OCI-LY1 (cell line): ENCODE data around the gene SLC25A21.
A peak's percentile ranks its signal among the peaks of the same experiment; 100 is the strongest.

Source experiments
- H2AFZ ChIP-seq: fragments of 200-600 bp; sonication (generic), shearing (Covaris generic); 2 replicates; pipeline ENCODE4 v1.6.0; 2014; ENCODE audit warnings: antibody characterized with exemption, mild to moderate bottlenecking, low read length
- H3F3A ChIP-seq: fragments of 200-600 bp; sonication (generic), shearing (Covaris generic); 2 replicates; pipeline ENCODE4 v1.6.0; 2014; ENCODE audit warnings: mild to moderate bottlenecking, antibody characterized with exemption, low read length, moderate library complexity; ENCODE audit not compliant: insufficient read depth
- H3K27ac ChIP-seq: fragments of 200-600 bp; sonication (generic); 2 replicates; pipeline ENCODE4 v1.5.1; 2014; ENCODE audit warnings: low read length, mixed run types, mild to moderate bottlenecking, low read depth; ENCODE audit not compliant: poor library complexity, severe bottlenecking
- H3K27me3 ChIP-seq: fragments of 200-600 bp; sonication (generic); 2 replicates; pipeline ENCODE4 v1.6.0; 2014; ENCODE audit warnings: antibody characterized with exemption, mild to moderate bottlenecking, low read length, moderate library complexity; ENCODE audit not compliant: insufficient read depth
- H3K36me3 ChIP-seq: fragments of 200-600 bp; sonication (generic); 2 replicates; pipeline ENCODE4 v1.6.1; 2014; ENCODE audit warnings: mild to moderate bottlenecking, antibody characterized with exemption, low read length, moderate library complexity, mixed read lengths; ENCODE audit not compliant: insufficient read depth
- H3K4me1 ChIP-seq: fragments of 200-600 bp; sonication (generic); 2 replicates; pipeline ENCODE4 v1.5.1; 2014; ENCODE audit warnings: mild to moderate bottlenecking, low read length, moderate library complexity; ENCODE audit not compliant: insufficient read depth, severe bottlenecking
- H3K4me2 ChIP-seq: fragments of 200-600 bp; sonication (generic), shearing (Covaris generic); 2 replicates; pipeline ENCODE4 v1.6.1; 2014; ENCODE audit warnings: low read length
- H3K4me3 ChIP-seq: fragments of 200-600 bp; sonication (generic); 2 replicates; pipeline ENCODE4 v1.5.1; 2014; ENCODE audit warnings: low read length, low read depth, mild to moderate bottlenecking, mixed read lengths; ENCODE audit not compliant: poor library complexity, severe bottlenecking
- H3K79me2 ChIP-seq: fragments of 200-600 bp; shearing (Covaris generic); 2 replicates; pipeline ENCODE4 v1.6.1; 2016; ENCODE audit warnings: mixed run types, low read length, mixed read lengths; ENCODE audit not compliant: insufficient read depth
- H3K9ac ChIP-seq: fragments of 200-600 bp; sonication (generic), shearing (Covaris generic); 2 replicates; pipeline ENCODE4 v1.6.1; 2014; ENCODE audit warnings: mild to moderate bottlenecking, low read length, mixed read lengths
- H3K9me2 ChIP-seq: fragments of 200-600 bp; sonication (generic), shearing (Covaris generic); 2 replicates; pipeline ENCODE4 v1.6.1; 2014; ENCODE audit warnings: low read depth, mild to moderate bottlenecking, low read length, mixed read lengths
- H3K9me3 ChIP-seq: fragments of 200-600 bp; shearing (Covaris generic); 2 replicates; pipeline ENCODE4 v1.6.1; 2014; ENCODE audit warnings: low read length, mixed read lengths
- H4K20me1 ChIP-seq: fragments of 200-600 bp; sonication (generic), shearing (Covaris generic); 2 replicates; pipeline ENCODE4 v1.6.0; 2016; ENCODE audit warnings: mild to moderate bottlenecking, low read length; ENCODE audit not compliant: insufficient read depth
- EZH2 ChIP-seq: fragments of 200-600 bp; sonication (generic), shearing (Covaris generic); IDR thresholded peaks from 2 replicates; pipeline ENCODE4 v1.8.0; 2017; ENCODE audit warnings: borderline replicate concordance, mixed run types, mild to moderate bottlenecking, antibody characterized with exemption, low read length, moderate library complexity, mixed read lengths
- TF ChIP-seq, protein P1 (sequence below): fragments of 200-600 bp; sonication (generic), shearing (Covaris generic); IDR thresholded peaks from 2 replicates; pipeline ENCODE4 v1.5.1; 2017; ENCODE audit warnings: mild to moderate bottlenecking, antibody characterized with exemption, low read length, moderate library complexity, mixed read lengths

SLC25A21 gene

DNA sequence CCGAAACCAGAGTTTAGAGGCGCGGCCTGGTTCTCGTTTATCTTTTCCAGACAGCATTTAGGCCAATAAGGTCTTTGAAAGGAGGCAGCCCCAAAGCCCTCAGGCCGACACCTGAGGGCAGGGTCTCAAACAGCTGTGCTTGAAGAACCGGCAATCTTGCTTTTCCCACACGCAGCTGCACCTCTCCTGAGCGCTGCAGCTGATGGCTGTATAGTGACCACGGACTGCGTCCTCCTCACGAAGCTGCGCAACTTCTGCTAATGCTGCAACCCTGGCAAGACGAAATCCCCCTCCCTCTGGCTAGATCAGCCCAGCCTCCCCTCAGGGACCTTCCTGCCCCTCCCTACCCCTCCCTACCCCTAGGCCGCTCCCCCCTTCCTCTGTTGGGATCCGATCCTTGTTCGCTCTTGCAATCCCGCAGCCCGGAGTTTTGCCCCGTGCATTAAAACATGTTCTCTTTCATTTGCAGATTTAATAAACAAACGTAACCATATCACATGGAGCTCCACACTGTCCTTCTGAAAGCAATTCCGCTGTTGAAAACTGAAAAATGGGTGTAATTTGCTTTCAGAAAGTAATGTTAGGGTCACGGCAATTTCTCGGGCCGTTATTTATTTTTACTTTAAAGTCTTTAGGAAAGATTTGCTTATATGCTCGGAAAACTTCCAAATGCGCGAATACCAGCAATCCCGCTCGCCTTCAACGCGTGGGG, 515.6 kb downstream of the SLC25A21 start:
- TF ChIP-seq, protein P1, sequence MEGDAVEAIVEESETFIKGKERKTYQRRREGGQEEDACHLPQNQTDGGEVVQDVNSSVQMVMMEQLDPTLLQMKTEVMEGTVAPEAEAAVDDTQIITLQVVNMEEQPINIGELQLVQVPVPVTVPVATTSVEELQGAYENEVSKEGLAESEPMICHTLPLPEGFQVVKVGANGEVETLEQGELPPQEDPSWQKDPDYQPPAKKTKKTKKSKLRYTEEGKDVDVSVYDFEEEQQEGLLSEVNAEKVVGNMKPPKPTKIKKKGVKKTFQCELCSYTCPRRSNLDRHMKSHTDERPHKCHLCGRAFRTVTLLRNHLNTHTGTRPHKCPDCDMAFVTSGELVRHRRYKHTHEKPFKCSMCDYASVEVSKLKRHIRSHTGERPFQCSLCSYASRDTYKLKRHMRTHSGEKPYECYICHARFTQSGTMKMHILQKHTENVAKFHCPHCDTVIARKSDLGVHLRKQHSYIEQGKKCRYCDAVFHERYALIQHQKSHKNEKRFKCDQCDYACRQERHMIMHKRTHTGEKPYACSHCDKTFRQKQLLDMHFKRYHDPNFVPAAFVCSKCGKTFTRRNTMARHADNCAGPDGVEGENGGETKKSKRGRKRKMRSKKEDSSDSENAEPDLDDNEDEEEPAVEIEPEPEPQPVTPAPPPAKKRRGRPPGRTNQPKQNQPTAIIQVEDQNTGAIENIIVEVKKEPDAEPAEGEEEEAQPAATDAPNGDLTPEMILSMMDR: no peak
- no peak for TF ChIP-seq EZH2
- H3K27ac ChIP-seq: no peak overlapping the region
- no peak overlapping the region for H3K4me3 ChIP-seq
- H4K20me1 ChIP-seq: no peaks in the 10 kb centered on the region
- H3K36me3 ChIP-seq: no peaks in the 10 kb centered on the region
- H3K9me2 ChIP-seq: no peaks in the 10 kb centered on the region
- no peak overlapping the region for H2AFZ ChIP-seq
- H3K4me2 ChIP-seq: no peak overlapping the region
- no peaks in the 10 kb centered on the region for H3F3A ChIP-seq
- no peaks in the 10 kb centered on the region for H3K9me3 ChIP-seq
- H3K27me3 ChIP-seq: no peaks in the 10 kb centered on the region
- no peak overlapping the region for H3K9ac ChIP-seq
- H3K79me2 ChIP-seq: no peaks in the 10 kb centered on the region
- no peaks in the 10 kb centered on the region for H3K4me1 ChIP-seq

DNA sequence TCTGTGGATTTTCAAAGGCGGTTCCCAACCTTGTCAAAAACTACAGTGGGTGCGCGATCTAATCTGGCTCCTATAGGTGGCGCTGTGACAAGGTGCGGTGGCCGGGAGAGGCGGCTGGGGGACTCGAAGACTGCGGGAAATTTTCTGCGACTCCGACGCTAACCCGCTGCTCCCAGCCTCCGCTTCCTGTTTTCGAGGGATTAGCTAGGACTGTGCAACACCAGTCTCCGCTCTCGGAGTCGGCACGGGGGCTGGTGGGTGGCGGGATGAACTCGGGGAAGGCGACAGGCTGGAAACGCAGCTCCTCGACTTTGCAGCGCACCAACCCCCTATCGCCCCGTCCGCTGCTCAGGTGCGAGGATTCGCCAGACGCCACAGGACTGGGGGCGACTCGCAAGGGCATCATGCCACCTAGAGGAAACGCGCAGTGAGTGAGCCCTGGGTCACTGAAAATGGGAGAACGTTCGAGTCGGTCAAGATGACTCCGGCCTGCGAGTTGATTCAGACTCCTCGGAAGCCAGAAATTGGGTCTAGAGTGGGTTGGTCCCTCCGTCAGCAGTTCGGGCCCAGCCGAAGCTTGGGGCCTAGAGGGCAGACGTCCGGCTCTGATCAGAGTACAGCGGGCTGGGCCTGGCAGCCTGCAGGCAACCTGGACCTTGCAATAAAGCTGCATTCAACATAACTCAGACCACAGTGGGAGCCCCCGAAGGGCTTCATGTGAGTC, 516.3 kb downstream of the SLC25A21 start:
- Histone ChIP-seq H3K4me3 (no peak overlapping the region), H3K9me3 (no peaks in the 10 kb centered on the region), H4K20me1 (no peaks in the 10 kb centered on the region), H3K27ac (no peak overlapping the region), H3K27me3 (no peaks in the 10 kb centered on the region), H3K4me1 (no peaks in the 10 kb centered on the region), H3F3A (no peaks in the 10 kb centered on the region), H3K36me3 (no peaks in the 10 kb centered on the region), H2AFZ (no peak overlapping the region), H3K9ac (no peak overlapping the region), H3K79me2 (no peaks in the 10 kb centered on the region), H3K4me2 (no peak overlapping the region), H3K9me2 (no peaks in the 10 kb centered on the region)
- TF ChIP-seq, protein P1: peak; percentile 34
- TF ChIP-seq EZH2: no peak

DNA sequence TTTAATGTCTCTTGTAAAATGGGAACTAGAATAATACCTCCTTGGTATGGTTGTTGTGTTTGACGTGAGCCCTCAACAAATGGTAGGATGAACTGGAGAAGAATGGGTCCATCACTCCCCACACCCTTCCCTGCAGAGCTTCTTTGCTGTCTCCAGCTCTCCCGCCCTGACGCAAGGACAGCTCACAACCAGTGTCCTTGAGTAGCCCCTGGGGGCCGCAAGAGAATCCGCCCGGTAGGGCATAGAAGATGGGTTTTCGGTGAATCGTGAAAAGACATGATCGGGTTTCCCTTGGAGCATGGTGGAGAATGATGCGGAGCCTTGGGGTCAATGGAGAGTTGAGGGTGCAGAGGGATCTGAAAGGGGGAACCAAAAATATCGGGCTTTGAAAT, 516.8 kb downstream of the SLC25A21 start:
- Histone ChIP-seq H3K79me2 (no peaks in the 10 kb centered on the region), H3K27me3 (no peaks in the 10 kb centered on the region), H4K20me1 (no peaks in the 10 kb centered on the region), H3F3A (no peaks in the 10 kb centered on the region), H3K4me3 (no peak overlapping the region), H3K4me2 (no peak overlapping the region), H3K27ac (no peak overlapping the region), H2AFZ (no peak overlapping the region), H3K9me3 (no peaks in the 10 kb centered on the region), H3K9ac (no peak overlapping the region), H3K4me1 (no peaks in the 10 kb centered on the region), H3K9me2 (no peaks in the 10 kb centered on the region), H3K36me3 (no peaks in the 10 kb centered on the region)
- TF ChIP-seq, protein P1: no peak
- TF ChIP-seq EZH2: no peak
